ENCODE data around the gene FAM170B.

The FAM170B gene

GRCh38 chr10:49109669-49110340 lies 24.0 kb downstream of the FAM170B start:
- Histone ChIP-seq H3K9ac (ENCODE audit: low read depth, low read length) (no peak overlapping the region), H3K4me1 (ENCODE audit: control insufficient read depth, insufficient read depth, low read length) (no peaks in the 10 kb centered on the region), H3K36me3 (ENCODE audit: control insufficient read depth, insufficient read depth, low read length) (no peaks in the 10 kb centered on the region), H3K27me3 (ENCODE audit: control insufficient read depth, insufficient read depth, low read length) (peaks cover 11% of the 10 kb centered on the region), H3K9me3 (ENCODE audit: control insufficient read depth, insufficient read depth, low read length) (no peaks in the 10 kb centered on the region), H3K27ac (ENCODE audit: low read depth, low read length) (no peak overlapping the region), H3K4me3 (ENCODE audit: low read depth, low read length) (no peak overlapping the region)

GRCh38 chr10:49108656-49109055 lies 25.2 kb downstream of the FAM170B start:
- no peaks in the 10 kb centered on the region for H3K9me3 ChIP-seq (ENCODE audit: control insufficient read depth, insufficient read depth, low read length)
- H3K4me1 ChIP-seq (ENCODE audit: control insufficient read depth, insufficient read depth, low read length) = no peaks in the 10 kb centered on the region
- no peak overlapping the region for H3K4me3 ChIP-seq (ENCODE audit: low read depth, low read length)
- no peaks in the 10 kb centered on the region for H3K36me3 ChIP-seq (ENCODE audit: control insufficient read depth, insufficient read depth, low read length)
- no peaks in the 10 kb centered on the region for H3K27me3 ChIP-seq (ENCODE audit: control insufficient read depth, insufficient read depth, low read length)
- no peak overlapping the region for H3K9ac ChIP-seq (ENCODE audit: low read depth, low read length)
- no peak overlapping the region for H3K27ac ChIP-seq (ENCODE audit: low read depth, low read length)

DNA sequence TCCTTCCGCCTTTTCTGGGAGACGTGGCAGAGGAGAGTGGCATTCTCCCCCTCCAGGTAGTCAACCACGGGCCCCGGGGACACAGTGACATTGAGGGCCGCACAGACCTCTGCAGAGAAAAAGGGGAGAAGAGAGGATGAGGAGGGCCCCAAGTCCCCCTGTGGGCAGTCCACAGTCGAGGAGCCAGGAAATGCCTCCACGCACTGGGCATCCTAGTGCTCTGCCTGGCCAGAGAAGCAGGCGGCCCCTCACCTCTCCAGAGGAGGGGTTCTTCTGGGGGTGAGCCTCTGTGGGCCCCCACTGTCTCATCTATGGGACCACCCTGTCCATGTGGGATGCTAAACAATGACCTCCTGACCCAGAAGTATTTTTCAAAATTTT lies 25.9 kb downstream of the FAM170B start:
- no peaks in the 10 kb centered on the region for H3K4me1 ChIP-seq (ENCODE audit: control insufficient read depth, insufficient read depth, low read length)
- H3K36me3 ChIP-seq (ENCODE audit: control insufficient read depth, insufficient read depth, low read length) = no peaks in the 10 kb centered on the region
- H3K27me3 ChIP-seq (ENCODE audit: control insufficient read depth, insufficient read depth, low read length) = no peaks in the 10 kb centered on the region
- no peak overlapping the region for H3K9ac ChIP-seq (ENCODE audit: low read depth, low read length)
- H3K27ac ChIP-seq (ENCODE audit: low read depth, low read length) = no peak overlapping the region
- no peaks in the 10 kb centered on the region for H3K9me3 ChIP-seq (ENCODE audit: control insufficient read depth, insufficient read depth, low read length)
- H3K4me3 ChIP-seq (ENCODE audit: low read depth, low read length) = no peak overlapping the region

DNA sequence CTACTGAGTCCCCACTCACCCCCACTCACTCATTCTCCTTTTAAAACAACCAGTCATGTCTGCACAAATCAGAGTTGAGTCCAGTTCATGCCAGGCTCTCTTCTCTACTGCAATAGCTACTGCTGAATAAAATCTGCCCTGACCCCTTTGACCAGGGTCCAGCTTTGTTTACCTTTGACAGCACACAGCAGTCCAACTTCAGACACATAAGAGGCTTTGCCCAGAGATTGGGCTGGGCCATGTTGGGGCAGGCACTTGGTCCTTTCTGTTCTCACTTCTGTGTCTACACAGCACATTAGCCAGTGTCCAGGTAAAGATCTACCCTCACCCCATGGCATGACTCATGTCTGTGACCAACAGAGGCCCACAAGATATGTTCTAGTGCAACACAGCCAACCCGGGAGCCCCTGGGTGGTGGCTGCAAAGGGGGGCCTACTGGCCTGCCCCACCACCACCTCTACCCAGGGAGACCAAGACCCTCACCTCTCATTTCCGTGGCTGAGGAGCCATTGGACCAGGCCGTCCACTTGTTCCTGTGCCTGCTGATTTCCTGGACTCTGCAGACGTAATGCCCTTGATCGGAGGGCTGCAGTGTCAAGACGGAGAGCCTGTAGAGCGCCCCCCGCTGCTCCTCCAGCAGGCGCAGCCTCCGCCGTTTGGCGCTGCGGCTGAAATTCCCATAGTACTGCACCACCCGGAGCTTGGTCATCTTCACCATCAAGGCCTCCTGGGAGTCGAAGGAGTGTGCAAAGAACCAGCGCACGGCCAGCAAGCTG lies 26.5 kb downstream of the FAM170B start:
- H3K27me3 ChIP-seq (ENCODE audit: control insufficient read depth, insufficient read depth, low read length) = no peaks in the 10 kb centered on the region
- no peaks in the 10 kb centered on the region for H3K9me3 ChIP-seq (ENCODE audit: control insufficient read depth, insufficient read depth, low read length)
- no peak overlapping the region for H3K27ac ChIP-seq (ENCODE audit: low read depth, low read length)
- no peak overlapping the region for H3K9ac ChIP-seq (ENCODE audit: low read depth, low read length)
- H3K4me3 ChIP-seq (ENCODE audit: low read depth, low read length) = no peak overlapping the region
- no peaks in the 10 kb centered on the region for H3K36me3 ChIP-seq (ENCODE audit: control insufficient read depth, insufficient read depth, low read length)
- H3K4me1 ChIP-seq (ENCODE audit: control insufficient read depth, insufficient read depth, low read length) = no peaks in the 10 kb centered on the region

DNA sequence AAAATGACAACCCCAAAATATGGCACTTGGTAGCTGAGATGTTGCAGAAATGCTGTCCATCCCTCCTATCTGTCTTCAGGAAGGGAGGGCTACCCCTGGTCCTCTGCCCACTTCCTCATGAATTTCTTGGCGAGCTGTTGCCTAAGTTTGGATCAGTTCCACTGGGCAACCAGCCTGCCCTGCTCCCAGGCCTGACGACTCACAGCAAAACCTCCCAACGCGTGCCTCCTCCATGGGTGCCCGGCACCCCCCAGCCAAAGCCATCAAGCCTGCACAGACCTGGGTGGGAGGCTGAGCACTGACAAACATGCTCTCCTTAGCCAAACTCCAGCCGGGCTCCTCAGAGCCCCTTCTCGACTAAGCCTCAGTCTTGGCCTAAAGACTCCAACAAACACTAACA lies 27.4 kb downstream of the FAM170B start:
- Histone ChIP-seq H3K9me3 (ENCODE audit: control insufficient read depth, insufficient read depth, low read length) (no peaks in the 10 kb centered on the region), H3K27ac (ENCODE audit: low read depth, low read length) (no peak overlapping the region), H3K4me1 (ENCODE audit: control insufficient read depth, insufficient read depth, low read length) (no peaks in the 10 kb centered on the region)

DNA sequence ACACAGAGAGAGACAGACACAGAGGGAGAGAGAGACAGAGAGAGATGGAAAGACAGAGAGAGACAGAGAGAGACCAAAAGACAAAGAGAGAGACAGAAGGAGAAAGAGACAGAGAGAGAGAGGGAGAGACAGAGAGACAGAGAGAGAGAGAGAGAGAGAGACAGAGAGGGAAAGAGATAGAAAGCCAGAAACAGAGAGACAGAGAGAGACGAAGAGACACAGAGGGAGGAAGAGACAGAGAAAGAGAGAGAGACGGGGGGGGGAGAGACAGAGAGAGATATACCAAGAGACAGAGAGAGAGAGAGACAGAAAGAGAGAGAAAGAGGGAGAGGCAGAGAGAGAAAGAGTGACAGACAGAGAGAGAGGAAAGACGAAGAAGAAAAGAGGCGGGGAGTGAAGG lies 28.7 kb downstream of the FAM170B start:
- H3K27me3 ChIP-seq (ENCODE audit: control insufficient read depth, insufficient read depth, low read length) = no peaks in the 10 kb centered on the region
- no peak overlapping the region for H3K4me3 ChIP-seq (ENCODE audit: low read depth, low read length)
- no peaks in the 10 kb centered on the region for H3K4me1 ChIP-seq (ENCODE audit: control insufficient read depth, insufficient read depth, low read length)
- no peaks in the 10 kb centered on the region for H3K36me3 ChIP-seq (ENCODE audit: control insufficient read depth, insufficient read depth, low read length)
- no peak overlapping the region for H3K27ac ChIP-seq (ENCODE audit: low read depth, low read length)
- H3K9me3 ChIP-seq (ENCODE audit: control insufficient read depth, insufficient read depth, low read length) = no peaks in the 10 kb centered on the region
- H3K9ac ChIP-seq (ENCODE audit: low read depth, low read length) = no peak overlapping the region

More for the DNA sequence above, 27.4 kb downstream of the FAM170B start:
- H3K9ac ChIP-seq (ENCODE audit: low read depth, low read length) = no peak overlapping the region
- no peak overlapping the region for H3K4me3 ChIP-seq (ENCODE audit: low read depth, low read length)
- no peaks in the 10 kb centered on the region for H3K27me3 ChIP-seq (ENCODE audit: control insufficient read depth, insufficient read depth, low read length)
- no peaks in the 10 kb centered on the region for H3K36me3 ChIP-seq (ENCODE audit: control insufficient read depth, insufficient read depth, low read length)

GRCh38 chr10:49104323-49104722 lies 29.5 kb downstream of the FAM170B start:
- Histone ChIP-seq H3K9me3 (ENCODE audit: control insufficient read depth, insufficient read depth, low read length) (no peaks in the 10 kb centered on the region), H3K4me3 (ENCODE audit: low read depth, low read length) (no peak overlapping the region), H3K27ac (ENCODE audit: low read depth, low read length) (no peak overlapping the region), H3K9ac (ENCODE audit: low read depth, low read length) (no peak overlapping the region), H3K36me3 (ENCODE audit: control insufficient read depth, insufficient read depth, low read length) (no peaks in the 10 kb centered on the region), H3K27me3 (ENCODE audit: control insufficient read depth, insufficient read depth, low read length) (no peaks in the 10 kb centered on the region), H3K4me1 (ENCODE audit: control insufficient read depth, insufficient read depth, low read length) (no peaks in the 10 kb centered on the region)

GRCh38 chr10:49103761-49104160 lies 30.1 kb downstream of the FAM170B start:
- H3K4me3 ChIP-seq (ENCODE audit: low read depth, low read length) = no peak overlapping the region
- H3K27ac ChIP-seq (ENCODE audit: low read depth, low read length) = no peak overlapping the region
- H3K9ac ChIP-seq (ENCODE audit: low read depth, low read length) = no peak overlapping the region
- no peaks in the 10 kb centered on the region for H3K4me1 ChIP-seq (ENCODE audit: control insufficient read depth, insufficient read depth, low read length)
- H3K36me3 ChIP-seq (ENCODE audit: control insufficient read depth, insufficient read depth, low read length) = no peaks in the 10 kb centered on the region
- H3K27me3 ChIP-seq (ENCODE audit: control insufficient read depth, insufficient read depth, low read length) = no peaks in the 10 kb centered on the region
- H3K9me3 ChIP-seq (ENCODE audit: control insufficient read depth, insufficient read depth, low read length) = no peaks in the 10 kb centered on the region

DNA sequence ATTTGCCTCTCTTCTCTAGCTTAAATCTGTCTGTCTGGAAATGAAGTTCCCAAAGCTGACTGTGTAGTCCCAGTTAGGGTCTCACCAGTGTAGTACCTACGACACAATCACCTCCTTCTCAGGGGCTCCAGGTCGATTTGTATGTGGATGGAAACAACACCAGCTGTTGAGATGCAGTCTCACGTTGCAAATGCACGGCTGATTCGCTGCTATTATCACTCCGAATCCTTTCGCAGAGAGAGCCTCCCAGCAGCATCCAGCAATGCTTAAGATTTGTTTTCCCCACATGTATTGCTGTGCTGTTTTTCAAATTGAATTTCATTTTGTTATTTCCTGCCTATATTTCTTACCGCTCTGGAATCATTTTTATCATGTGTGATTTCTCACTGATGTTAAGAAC lies 34.8 kb downstream of the FAM170B start:
- no peaks in the 10 kb centered on the region for H3K27me3 ChIP-seq (ENCODE audit: control insufficient read depth, insufficient read depth, low read length)
- no peak overlapping the region for H3K9ac ChIP-seq (ENCODE audit: low read depth, low read length)
- H3K4me3 ChIP-seq (ENCODE audit: low read depth, low read length) = no peak overlapping the region
- no peaks in the 10 kb centered on the region for H3K36me3 ChIP-seq (ENCODE audit: control insufficient read depth, insufficient read depth, low read length)
- H3K9me3 ChIP-seq (ENCODE audit: control insufficient read depth, insufficient read depth, low read length) = no peaks in the 10 kb centered on the region
- H3K4me1 ChIP-seq (ENCODE audit: control insufficient read depth, insufficient read depth, low read length) = no peaks in the 10 kb centered on the region
- no peak overlapping the region for H3K27ac ChIP-seq (ENCODE audit: low read depth, low read length)

GRCh38 chr10:49096890-49097445 lies 36.9 kb downstream of the FAM170B start:
- no peak overlapping the region for H3K9ac ChIP-seq (ENCODE audit: low read depth, low read length)
- no peaks in the 10 kb centered on the region for H3K9me3 ChIP-seq (ENCODE audit: control insufficient read depth, insufficient read depth, low read length)
- no peaks in the 10 kb centered on the region for H3K36me3 ChIP-seq (ENCODE audit: control insufficient read depth, insufficient read depth, low read length)
- no peak overlapping the region for H3K4me3 ChIP-seq (ENCODE audit: low read depth, low read length)
- H3K4me1 ChIP-seq (ENCODE audit: control insufficient read depth, insufficient read depth, low read length) = no peaks in the 10 kb centered on the region
- no peak overlapping the region for H3K27ac ChIP-seq (ENCODE audit: low read depth, low read length)
- H3K27me3 ChIP-seq (ENCODE audit: control insufficient read depth, insufficient read depth, low read length) = no peaks in the 10 kb centered on the region

- Histone ChIP-seq H3K27ac (ENCODE audit: low read depth, low read length) (no peak overlapping the region), H3K27me3 (ENCODE audit: control insufficient read depth, insufficient read depth, low read length) (no peaks in the 10 kb centered on the region), H3K9me3 (ENCODE audit: control insufficient read depth, insufficient read depth, low read length) (no peaks in the 10 kb centered on the region), H3K9ac (ENCODE audit: low read depth, low read length) (no peak overlapping the region), H3K4me3 (ENCODE audit: low read depth, low read length) (no peak overlapping the region), H3K4me1 (ENCODE audit: control insufficient read depth, insufficient read depth, low read length) (no peaks in the 10 kb centered on the region), H3K36me3 (ENCODE audit: control insufficient read depth, insufficient read depth, low read length) (no peaks in the 10 kb centered on the region)
Measured at GRCh38 chr10:49094646-49095045, 39.2 kb downstream of the FAM170B start.

Measured in HUES48 (cell line).